ENCODE measurements around the gene INTS14. TPM values are rescaled to one million over a fixed set of nuclear protein-coding genes. Genes with fewer than 3 reads are reported as not detected.

INTS14 gene
- total RNA-seq: 18.2 and 22.3 TPM in 2 replicates
- 21.1 TPM for polyA plus RNA-seq (2012)

DNA sequence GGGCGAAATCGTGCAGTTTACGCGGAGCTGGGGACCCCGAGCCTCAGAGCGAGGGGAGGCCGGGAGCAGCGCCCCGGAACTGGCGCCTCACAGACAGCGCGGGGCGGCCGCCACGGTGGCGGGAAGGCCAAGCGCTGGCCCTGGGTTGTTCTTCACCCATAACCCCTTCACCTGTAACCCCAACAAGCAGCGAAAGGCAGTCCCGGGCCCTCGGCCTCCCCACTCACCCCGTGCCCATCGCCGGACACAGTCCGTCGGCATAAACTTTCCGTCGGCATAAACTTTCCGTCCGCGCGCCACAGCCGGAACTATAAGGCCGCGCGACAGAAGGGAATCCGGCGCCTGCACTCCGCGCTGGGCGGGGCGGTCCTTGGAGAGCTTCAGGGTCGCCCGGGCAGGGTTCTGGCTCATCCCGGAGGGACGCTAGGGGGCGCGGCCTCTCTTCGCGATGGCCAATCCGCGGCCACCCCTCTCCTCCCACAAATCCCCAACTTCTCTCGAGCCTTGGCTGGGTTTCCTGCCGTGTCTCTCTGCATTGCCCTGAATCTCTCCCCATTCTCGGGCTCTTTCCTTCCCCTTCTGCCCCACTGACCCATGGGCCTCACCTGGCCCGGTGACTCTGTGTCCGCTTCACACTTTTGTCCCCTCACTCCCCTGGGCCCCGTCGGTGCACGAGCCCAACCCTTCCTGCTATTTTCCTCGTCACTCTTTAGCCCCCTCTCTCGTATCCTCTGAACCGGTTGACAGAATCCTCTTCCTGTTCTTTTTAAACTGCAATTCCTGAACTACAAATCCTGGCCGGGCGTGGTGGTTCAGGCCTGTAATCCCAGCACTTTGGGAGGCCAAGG is at the start of gene INTS14:
Gene INTS14, minus strand, starts transcription at position 261 of the 848 bp plus-strand sequence. CDS start 3,751 bp downstream, outside the sequence.
- DNase-seq (ENCODE audit: low read depth): peak; percentile 97

DNA sequence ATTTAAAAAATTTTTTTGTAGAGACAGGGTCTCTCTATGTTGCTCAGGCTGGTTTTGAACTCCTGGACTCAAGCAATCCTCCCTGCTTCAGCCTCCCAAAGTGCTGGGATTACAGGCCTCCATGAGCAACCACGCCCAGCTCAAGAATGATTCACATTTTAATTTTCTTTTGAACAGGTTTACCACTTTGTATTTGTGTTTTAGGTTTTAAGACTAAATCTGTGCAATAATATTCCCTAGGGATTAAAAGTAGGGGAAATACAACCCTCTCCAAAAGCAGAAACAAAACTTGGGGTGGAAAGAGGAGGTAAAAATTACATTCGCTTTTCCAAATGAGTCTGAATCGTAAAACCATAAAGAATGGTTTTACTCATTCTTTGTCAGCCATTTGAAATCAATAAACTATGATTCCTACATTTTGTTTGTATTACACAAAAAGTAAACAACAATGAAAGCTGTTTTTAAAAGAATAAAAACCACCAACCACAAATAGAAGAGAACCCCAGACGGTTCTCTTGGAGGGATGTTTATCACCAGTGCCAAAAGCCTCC is 48.6 kb upstream of the INTS14 start:
- DNase-seq (ENCODE audit: low read depth): no peak

DNA sequence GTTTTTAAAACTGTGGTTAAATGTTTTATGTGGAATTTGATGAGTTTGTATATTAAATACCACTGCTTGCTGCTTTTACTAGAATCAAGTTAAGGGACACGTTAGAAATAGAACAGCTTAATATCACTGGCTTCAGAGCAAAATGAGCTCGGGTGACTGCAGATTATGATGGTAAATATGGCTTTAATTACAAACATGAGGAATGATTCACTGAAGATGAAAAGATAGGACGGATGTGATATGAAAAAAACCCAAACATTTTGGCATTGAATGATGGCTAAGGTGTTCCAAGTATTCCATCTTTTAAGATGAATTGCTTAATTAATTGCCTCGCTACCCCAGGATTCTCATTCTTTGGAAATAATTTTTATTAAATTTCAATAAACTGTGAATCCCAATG is 44.5 kb upstream of the INTS14 start:
- DNase-seq (ENCODE audit: low read depth): no peak

DNA sequence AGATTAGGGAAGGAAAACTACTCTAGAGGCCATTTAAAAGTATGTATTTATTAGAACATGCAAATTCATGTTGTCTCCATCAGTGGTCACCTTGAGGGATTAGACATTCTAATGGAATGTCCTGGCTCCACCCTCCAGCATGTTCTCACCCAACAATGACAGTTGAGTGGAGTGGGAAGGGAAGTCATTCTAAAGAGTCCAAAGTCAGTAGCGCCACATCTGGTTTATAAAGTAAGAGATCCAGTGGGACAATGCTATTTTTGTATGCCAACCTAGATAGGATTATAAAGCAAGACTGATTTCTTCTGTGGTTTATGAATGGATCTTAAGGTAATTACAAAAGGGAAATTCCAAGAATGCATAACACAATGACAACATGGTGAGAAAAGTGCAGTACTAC is 44.1 kb upstream of the INTS14 start:
- DNase-seq (ENCODE audit: low read depth): peak; percentile 12

DNA sequence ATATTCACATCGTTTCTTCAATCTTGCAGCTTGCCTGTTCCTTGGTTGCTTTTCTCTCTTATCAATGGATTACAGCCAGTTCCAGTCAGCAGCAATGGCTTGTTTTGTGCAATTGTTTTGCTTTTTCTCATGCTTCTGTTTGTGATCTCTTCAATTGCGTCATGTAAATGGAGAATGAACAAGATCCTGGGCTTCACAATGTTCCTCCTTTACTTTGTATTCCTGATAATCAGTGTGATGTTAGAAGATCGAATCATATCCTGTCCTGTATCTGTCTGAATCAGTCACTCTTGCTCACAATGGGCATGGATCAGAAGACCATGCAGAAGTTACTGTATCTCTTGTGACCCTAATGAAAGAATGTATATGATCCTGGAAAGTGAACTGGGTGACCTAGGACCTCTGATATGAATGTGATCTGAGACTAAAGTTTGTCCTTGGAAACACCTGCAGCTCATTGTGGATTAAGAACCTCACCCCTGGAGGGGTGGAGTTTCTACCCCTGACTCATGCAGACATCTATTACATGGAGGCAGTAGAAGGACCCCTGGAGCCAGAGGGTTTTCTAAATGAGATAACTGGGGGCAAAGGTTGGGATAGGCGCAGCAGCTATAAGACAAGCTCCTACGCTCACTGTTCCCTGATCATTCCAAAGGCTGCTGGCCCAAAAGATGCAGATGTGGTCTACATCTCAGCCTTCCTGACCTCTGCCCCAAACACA is 43.0 kb upstream of the INTS14 start:
- DNase-seq (ENCODE audit: low read depth): no peak

DNA sequence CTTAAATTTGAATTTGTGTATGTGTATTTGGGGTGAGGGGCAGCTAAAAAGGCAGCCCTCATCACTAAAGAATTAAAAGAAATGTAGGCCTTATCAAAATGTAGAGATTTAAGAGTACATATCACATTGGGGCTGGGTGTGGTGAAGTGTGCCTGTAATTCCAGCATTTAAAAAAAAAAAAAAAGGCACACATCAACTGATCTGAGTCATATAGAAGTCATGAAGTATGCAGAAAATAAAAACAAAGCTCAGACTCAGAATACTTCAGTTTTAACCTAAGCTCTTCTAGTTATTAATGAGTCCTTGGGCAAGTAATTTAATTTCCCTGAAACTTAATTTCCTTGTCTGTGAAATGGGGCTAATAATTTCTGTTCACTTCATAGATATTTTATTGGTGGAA is 42.4 kb upstream of the INTS14 start:
- DNase-seq (ENCODE audit: low read depth): no peak

DNA sequence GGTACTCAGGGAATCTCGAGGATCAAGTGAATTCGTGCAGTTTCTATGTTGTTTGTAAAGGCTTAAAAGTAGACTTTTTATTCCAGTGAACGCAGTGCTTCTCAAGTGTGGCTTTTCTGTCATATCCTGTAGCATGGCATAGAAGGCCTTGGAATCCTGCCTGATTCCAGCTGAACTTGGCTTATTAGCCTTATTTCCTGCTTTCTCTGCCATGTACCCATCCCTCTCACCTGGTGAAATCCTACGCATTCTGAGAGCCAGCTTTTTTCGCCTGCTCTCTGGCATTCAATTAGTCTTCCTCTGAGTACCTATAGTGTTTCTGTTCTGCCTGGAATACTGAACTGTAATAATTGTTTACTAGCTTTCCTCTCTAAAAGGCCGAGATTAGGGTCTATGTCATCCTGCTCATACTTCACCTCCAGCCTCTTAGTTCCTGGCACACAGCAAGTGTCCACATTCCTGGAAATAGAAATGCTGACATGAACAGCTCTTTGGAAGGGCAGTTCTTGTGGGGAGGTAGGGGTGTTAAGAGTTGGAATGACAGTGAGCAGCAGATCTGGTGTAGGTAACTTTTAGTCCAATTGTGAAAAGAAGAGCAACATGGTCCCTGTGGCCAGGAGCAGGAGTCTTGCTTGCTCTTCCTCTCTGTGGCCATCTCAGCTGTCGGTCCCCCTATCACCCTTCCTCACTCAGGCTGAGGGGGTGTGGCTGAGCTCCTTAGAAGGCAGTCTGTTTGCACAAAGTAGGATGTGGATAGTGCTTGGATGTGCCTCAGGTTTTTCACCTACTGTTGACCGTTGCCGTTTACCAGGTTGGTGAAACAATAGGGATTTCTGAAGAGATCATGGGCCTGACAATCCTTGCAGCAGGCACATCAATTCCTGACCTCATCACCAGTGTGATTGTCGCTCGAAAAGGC is 41.2 kb upstream of the INTS14 start:
- no peak for DNase-seq (ENCODE audit: low read depth)

DNA sequence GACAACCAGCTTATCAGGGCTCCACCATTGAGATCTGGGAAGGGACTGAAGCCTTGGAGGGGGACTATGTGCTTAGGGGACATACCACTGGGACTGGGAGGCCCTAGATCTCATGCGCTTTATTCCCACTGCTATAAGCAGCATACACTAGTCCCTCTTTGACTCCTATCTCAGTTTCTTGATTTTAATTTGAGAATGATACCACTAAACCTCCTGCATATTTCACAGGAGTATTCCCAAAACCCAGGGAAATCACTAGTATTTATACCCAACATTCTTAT is 40.1 kb upstream of the INTS14 start:
- DNase-seq (ENCODE audit: low read depth): no peak

DNA sequence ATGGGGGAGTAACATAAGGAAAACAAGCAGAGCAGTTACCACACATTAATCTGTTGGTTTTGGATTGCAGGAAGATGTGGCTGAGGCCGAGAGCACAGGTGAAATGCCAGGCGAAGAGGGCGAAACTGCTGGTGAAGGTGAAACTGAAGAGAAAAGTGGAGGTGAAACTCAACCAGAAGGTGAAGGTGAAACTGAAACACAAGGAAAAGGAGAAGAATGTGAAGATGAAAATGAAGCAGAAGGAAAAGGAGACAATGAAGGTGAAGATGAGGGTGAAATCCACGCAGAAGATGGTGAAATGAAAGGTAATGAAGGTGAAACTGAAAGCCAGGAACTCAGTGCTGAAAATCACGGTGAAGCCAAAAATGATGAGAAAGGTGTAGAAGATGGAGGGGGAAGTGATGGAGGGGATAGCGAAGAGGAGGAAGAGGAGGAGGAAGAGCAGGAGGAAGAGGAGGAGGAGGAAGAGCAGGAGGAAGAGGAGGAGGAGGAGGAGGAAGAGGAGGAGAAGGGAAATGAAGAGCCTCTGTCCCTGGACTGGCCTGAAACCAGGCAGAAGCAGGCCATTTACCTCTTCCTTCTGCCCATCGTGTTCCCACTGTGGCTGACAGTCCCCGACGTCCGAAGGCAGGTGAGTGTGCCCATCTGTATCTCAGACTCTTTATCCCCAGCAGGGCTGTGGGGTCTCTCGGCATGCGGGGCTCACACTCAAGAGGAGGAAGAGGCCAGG is 39.5 kb upstream of the INTS14 start:
- DNase-seq (ENCODE audit: low read depth): no peak

DNA sequence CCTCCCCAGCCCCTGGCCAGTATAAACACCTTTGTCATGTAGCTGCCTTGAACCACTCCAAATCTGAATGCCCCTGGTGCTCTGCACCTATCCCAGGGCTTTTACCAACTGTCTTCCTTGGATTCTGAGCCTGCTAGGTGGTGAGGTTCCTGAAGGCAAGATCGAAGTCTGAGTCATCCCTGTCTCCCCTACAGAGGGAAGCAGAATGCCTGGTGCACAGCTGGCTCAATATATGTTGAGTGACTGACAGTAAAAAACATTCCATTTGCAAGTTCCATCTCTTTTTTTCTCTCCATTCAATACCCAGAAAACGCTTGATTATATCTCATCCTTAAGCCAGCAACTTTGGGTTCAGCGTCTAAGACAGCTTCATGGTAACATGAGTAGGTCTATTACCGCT is 35.6 kb upstream of the INTS14 start:
- no peak for DNase-seq (ENCODE audit: low read depth)

DNA sequence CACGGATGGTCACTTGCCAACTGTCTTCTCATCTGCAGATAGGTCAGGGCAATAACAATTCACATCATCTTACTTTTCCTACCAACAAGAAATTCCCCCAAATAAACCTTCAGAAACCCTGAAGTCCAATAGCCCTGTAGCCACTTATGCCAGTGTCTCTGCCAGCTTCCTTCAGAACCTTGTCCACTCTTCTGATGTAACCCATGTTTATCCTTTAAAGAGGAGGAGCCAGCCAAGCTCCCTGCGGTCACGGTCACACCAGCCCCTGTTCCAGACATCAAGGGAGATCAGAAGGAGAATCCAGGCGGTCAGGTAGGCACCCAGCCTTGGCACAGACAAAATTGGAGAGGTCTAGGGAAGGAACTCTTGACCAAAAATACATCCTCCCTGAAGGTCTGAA is 34.5 kb upstream of the INTS14 start:
- DNase-seq (ENCODE audit: low read depth): no peak

DNA sequence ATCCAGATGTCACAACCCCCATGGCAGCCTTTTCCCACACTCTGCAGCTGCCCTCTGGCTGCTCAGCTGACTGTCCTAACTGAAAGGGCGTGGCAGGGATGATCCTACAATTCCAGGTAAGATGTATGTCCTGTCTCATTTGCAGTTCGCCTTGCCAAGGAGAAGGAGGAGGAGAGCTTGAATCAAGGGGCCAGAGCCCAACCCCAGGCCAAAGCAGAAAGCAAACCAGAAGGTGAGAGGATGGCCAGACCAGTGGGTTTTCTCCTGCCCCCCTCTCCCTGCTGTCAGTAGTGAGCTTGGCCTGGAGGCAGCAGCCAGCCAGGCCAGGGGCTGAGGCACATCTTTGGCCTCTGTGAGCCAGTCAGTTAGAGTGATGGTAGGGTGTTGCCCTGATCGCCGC is 33.4 kb upstream of the INTS14 start:
- DNase-seq (ENCODE audit: low read depth): no peak

DNA sequence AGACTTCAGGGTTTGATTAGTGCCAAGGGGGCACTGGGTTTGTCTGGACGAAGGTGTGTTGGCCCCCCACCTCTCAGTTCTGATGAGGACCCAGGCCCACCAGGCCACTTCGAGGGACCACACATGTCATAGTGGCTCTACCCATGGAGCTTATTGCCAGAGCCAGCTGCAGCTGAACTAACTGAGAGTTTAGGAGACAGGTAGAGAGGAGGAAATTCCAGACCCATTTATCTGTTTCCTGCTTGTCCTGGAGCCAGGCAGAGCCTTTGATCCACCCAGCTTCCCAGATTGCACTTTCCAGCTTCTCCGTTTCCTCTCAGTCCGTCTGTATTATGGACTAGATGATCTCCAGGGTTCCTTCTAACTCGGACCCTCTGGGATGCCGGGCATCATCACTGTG is 31.7 kb upstream of the INTS14 start:
- DNase-seq (ENCODE audit: low read depth): no peak

DNA sequence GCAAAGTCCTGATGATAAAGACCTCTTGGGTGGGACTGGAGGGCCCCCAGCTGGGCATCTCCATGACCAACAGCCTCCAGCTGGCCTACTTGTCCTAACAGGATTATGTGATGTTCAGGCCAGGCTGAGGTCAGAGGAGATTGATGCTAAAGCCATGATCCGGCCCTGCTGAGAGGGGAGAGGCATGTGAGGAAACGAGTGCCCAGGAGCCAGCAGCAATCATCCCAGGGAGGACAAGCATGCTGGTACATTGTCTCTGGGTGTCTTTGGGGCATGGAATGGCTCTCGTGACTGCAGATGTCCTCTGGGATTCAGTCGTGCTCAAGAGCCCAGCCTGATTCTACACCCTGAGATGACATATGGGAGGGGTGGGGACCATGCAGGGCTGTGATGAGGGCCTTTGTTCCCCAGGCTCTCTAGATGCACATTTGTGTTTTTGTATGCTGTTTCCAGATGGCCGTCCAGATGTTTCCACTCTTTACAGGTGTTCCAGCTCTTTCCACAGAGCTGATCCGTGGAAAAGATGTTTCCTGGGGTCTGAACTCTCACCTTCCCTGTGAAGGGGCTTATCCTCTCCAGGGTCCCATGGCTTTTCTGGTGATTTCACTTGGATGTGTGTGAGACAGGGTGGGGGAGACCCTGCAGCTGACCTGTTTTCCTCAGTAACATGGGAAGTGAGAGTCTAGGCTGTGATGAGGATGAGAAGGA is 31.0 kb upstream of the INTS14 start:
- DNase-seq (ENCODE audit: low read depth): no peak

DNA sequence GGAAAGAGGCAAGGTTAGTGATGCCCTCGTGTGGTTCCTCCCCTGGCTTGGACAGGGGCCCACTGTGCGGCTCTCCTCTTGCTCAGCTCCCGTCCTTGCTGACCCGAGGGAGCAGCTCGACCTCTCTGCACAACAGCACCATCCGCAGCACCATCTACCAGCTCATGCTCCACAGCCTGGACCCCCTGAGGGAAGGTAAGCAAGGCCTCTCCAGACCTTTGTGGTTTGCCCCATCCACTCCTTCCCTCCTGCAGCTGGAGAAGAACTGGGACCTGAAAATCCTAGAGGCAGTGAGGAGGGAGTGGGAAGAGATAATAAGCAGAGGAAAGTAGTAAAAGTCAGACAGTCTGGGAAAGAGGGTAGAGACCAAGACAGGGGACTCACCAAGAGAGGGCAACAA is 28.6 kb upstream of the INTS14 start:
- no peak for DNase-seq (ENCODE audit: low read depth)

DNA sequence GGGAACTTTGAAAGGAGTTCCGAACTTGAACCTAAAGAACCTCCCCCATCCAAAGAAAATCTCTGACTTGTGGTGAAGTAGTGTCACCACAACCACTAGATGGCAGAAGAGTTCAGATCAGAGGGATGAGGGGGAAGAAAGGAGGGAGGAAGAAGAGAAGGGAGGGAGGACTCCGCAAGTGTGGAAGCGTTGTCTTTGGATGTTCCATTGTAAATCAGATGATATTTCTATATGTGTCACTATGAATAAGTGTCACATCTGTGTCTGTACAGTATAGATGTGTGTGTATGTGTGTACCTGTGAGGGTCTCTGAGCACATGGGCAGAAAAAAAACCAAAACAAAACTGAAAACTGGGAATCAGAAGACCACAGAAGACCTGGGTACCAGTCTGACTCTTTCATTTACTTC is 27.8 kb upstream of the INTS14 start:
- DNase-seq (ENCODE audit: low read depth): peak; percentile 82

DNA sequence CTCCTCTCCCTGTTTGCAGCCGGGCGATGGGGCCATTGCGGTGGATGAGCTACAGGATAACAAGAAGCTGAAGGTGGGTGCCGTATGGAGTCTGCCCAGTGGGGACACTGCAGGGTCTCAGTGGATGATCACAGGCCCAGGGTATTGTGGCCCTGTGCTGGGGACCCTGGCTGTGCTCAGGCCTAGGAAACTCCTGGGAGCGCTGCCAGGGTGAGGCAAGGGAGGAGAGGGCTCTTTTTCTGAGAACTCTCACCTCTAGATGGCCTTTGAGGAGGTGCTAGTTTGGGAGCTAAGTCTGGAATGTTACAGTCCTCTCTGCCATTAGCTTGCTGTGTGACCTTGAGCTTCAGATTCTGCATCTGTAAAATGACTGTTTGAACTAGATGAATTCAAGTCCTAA is 27.2 kb upstream of the INTS14 start:
- DNase-seq (ENCODE audit: low read depth): no peak

DNA sequence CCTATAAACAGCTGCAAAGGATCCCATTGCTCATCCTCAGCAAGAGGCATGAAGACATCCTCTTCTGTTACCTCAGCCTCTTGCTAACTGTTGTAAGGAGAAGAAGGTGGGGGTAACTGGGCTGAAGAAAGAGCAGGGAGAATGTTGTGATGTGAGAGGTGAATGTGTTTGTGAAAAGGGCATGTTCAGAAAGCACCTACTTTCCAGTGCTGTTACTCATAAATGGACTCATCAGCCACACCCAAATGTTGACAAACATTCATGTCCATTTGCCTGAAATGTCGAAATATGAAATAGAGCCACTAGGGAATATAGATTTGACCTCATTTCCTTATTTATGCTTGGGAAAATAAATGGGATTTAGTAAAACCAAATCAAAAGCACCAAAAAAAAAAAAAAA is 23.4 kb upstream of the INTS14 start:
- no peak for DNase-seq (ENCODE audit: low read depth)

DNA sequence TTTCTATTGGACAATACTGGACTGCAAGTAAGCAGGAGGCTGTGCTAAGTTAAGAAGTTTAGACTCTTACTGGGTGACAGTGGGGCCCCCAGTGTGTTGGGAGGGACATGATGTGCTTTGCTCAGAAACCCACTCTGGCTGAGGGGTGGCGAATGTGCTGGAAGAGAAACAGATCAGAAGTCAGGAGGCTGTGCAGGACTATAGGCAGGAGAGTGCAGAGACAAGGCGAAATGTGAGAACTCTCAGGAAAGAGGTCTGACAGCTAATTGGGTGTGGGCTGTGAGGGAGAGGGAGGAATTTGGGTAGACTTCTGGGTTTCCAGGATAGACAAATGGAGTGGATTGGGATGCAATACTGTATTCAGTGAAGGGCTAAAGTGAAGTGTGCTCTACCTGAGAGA is 22.8 kb upstream of the INTS14 start:
- DNase-seq (ENCODE audit: low read depth): no peak

DNA sequence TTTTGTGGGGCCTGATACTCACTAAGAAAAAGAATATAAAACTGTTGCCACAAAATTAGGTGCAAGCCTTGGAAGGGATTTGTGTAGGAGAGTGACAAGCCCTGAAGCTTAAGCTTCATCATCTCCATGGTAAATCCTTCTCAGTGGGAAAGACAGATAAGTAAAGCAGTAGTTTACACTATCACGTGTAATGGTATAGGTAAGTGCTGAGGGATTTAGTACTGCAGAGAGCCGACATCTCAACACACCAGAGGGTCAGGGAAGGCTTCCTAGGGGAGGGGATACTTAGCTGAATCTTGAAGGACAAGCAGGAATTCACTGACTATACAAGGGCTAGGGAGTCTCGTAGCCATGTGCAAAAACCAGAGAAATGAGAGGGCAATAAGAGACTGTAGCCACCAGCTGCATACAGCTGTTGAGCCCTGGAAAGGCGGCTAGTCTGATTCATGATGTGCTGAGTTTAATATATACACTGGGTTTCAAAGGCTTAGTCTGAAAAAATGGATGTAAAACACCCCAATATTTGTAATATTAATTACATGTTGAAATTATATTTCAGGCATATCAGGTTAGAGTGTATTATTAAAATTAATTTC is 21.9 kb upstream of the INTS14 start:
- no peak for DNase-seq (ENCODE audit: low read depth)
